HepG2 (cell line): ENCODE results near the gene MTR. TPM values are rescaled to one million over a fixed set of nuclear protein-coding genes. Genes with fewer than 3 reads are reported as not detected.

Source experiments
- ATAC-seq: fragments of 200-7000 bp; cut with Tn5 transposase; 3 replicates; pipeline ENCODE4 v1.9.1; 2020; ENCODE audit warnings: mild to moderate bottlenecking, moderate library complexity
- BruUV-seq: library from RNA; stranded (reverse); fragments of 400-500 nt; replicated peaks from 2 replicates; lab custom pipeline; 2021; lab: Mats Ljungman, UMichigan
- CTCF ChIA-PET: fragments of 300-600 bp; formaldehyde crosslinking; extraction: SDS; loops from one replicate; lab custom pipeline; 2021; ENCODE audit warnings: low total read pairs, inconsistent platforms, low intra/inter-chr PET ratio; lab: Yijun Ruan, JAX
- POLR2A ChIA-PET: fragments of 350-600 bp; sonication (Branson Sonifier 250); formaldehyde crosslinking; loops from one replicate; lab custom pipeline; 2020; ENCODE audit warnings: antibody characterized with exemption, inconsistent platforms; lab: Yijun Ruan, JAX
- DNase-seq: peaks from one replicate; pipeline ENCODE4 v3.0.0-alpha.2; 2015; ENCODE audit warnings: low spot score
- FAIRE-seq: peaks from 3 replicates; lab custom pipeline; 2011; peaks lifted over from hg19 to GRCh38; lab: Jason Lieb, UNC
- H2AFZ ChIP-seq: one replicate; pipeline ENCODE4 v1.6.1; 2011; ENCODE audit warnings: low read length, inconsistent platforms
- H3K27ac ChIP-seq: fragments of 300-600 bp; 3 replicates; pipeline ENCODE4 v1.8.0; 2011; ENCODE audit warnings: mixed run types, mild to moderate bottlenecking, mixed read lengths, low read length, inconsistent platforms; ENCODE audit not compliant: insufficient read depth; ENCODE audit errors: extremely low read length
- H3K27me3 ChIP-seq, 2 experiments: fragments of 200-600 bp in 1 of 2; 2 replicates in 1 of 2; 3 replicates in 1 of 2; pipeline versions ENCODE4 v1.6.0 to v1.8.0; 2011; ENCODE audit warnings: low read length in 2 of 2, mild to moderate bottlenecking in 2 of 2, moderate library complexity in 2 of 2, inconsistent platforms in 1 of 2; ENCODE audit not compliant: insufficient read depth in 2 of 2, control insufficient read depth in 1 of 2
- H3K36me3 ChIP-seq, 2 experiments: fragments of 200-600 bp in 1 of 2; replicated peaks in 1 of 2; 2 replicates in 1 of 2; 3 replicates in 1 of 2; pipeline versions ENCODE4 v1.5.1 to v1.8.0; 2011; ENCODE audit warnings: low read length in 2 of 2, inconsistent platforms in 1 of 2; ENCODE audit not compliant: insufficient read depth in 2 of 2, control insufficient read depth in 1 of 2
- H3K4me1 ChIP-seq: 2 replicates; pipeline ENCODE4 v1.5.1; 2012; ENCODE audit warnings: low read length, inconsistent platforms; ENCODE audit not compliant: insufficient read depth
- H3K4me2 ChIP-seq: 2 replicates; pipeline ENCODE4 v1.6.0; 2011; ENCODE audit warnings: low read depth, low read length, inconsistent platforms
- H3K4me3 ChIP-seq, 3 experiments: fragments of 200-600 bp in 1 of 3; sonication (generic), shearing (Covaris generic) in 1 of 3; replicated peaks in 1 of 3; 2 replicates each; pipeline ENCODE4 v1.5.1; 2011 to 2016; ENCODE audit warnings: low read length in 3 of 3, inconsistent platforms in 2 of 3, low read depth in 2 of 3, mild to moderate bottlenecking in 2 of 3, control low read depth in 1 of 3, mixed read lengths in 1 of 3; ENCODE audit not compliant: insufficient read depth in 1 of 3
- H3K79me2 ChIP-seq: one replicate; pipeline ENCODE4 v1.6.1; 2011; ENCODE audit warnings: low read length, inconsistent platforms; ENCODE audit not compliant: insufficient read depth
- H3K9ac ChIP-seq: 2 replicates; pipeline ENCODE4 v1.6.0; 2011; ENCODE audit warnings: mild to moderate bottlenecking, low read depth, low read length, inconsistent platforms; ENCODE audit not compliant: insufficient read depth
- H3K9me3 ChIP-seq: 2 replicates; pipeline ENCODE4 v1.5.1; 2012; ENCODE audit warnings: mild to moderate bottlenecking, low read length
- H4K20me1 ChIP-seq: 2 replicates; pipeline ENCODE4 v1.6.0; 2011; ENCODE audit warnings: inconsistent platforms, mild to moderate bottlenecking, low read length, moderate library complexity; ENCODE audit not compliant: insufficient read depth
- EEA1 ChIP-seq: sonication (generic); formaldehyde crosslinking; IDR thresholded peaks from 2 replicates; pipeline ENCODE4 v1.5.1; 2020; ENCODE audit warnings: mild to moderate bottlenecking, missing genetic modification reagents, borderline replicate concordance
- FOXJ3 ChIP-seq: sonication (generic); formaldehyde crosslinking; IDR thresholded peaks from 2 replicates; pipeline ENCODE4 v1.4.0; 2020; ENCODE audit warnings: missing genetic modification reagents, mild to moderate bottlenecking, borderline replicate concordance
- FOXK1 ChIP-seq: sonication (generic); formaldehyde crosslinking; IDR thresholded peaks from 2 replicates; pipeline ENCODE4 v1.4.0; 2020; ENCODE audit warnings: low read depth, missing genetic modification reagents, borderline replicate concordance
- KDM3A ChIP-seq: IDR thresholded peaks from 2 replicates; pipeline ENCODE4 v1.6.1; 2018; ENCODE audit warnings: low read depth, missing compliant biosample characterization
- KLF15 ChIP-seq: sonication (generic); formaldehyde crosslinking; IDR thresholded peaks from 2 replicates; pipeline ENCODE4 v1.8.1; 2023; ENCODE audit warnings: borderline replicate concordance, mild to moderate bottlenecking, inconsistent platforms, missing genetic modification reagents, mixed read lengths
- LCORL ChIP-seq, 2 experiments: fragments of 450-650 bp in 1 of 2; sonication (generic) in 1 of 2; formaldehyde crosslinking in 1 of 2; IDR thresholded peaks; 2 replicates each; pipeline versions ENCODE4 v1.5.0 to v1.6.1; 2017 to 2020; ENCODE audit warnings: antibody characterized with exemption in 1 of 2, missing genetic modification reagents in 1 of 2
- MED1 ChIP-seq: sonication (generic); formaldehyde crosslinking; IDR thresholded peaks from 2 replicates; pipeline ENCODE4 v1.4.0; 2020; ENCODE audit warnings: missing genetic modification reagents
- MED13 ChIP-seq: sonication (generic); formaldehyde crosslinking; IDR thresholded peaks from 2 replicates; pipeline ENCODE4 v1.5.0; 2020; ENCODE audit warnings: missing genetic modification reagents
- NFE2 ChIP-seq: sonication (generic); formaldehyde crosslinking; IDR thresholded peaks from 2 replicates; pipeline ENCODE4 v1.4.0; 2020; ENCODE audit warnings: missing genetic modification reagents
- REXO4 ChIP-seq: sonication (generic); formaldehyde crosslinking; IDR thresholded peaks from 2 replicates; pipeline ENCODE4 v1.8.0; 2022; ENCODE audit warnings: missing genetic modification reagents, mild to moderate bottlenecking, borderline replicate concordance
- TBL1XR1 ChIP-seq: fragments of 150-350 bp; IDR thresholded peaks from 2 replicates; pipeline ENCODE4 v1.6.1; 2014; ENCODE audit warnings: borderline replicate concordance, low read length; ENCODE audit not compliant: partially characterized antibody
- TEAD2 ChIP-seq: sonication (generic); formaldehyde crosslinking; IDR thresholded peaks from 2 replicates; pipeline ENCODE4 v1.9.0; 2021; ENCODE audit warnings: missing genetic modification reagents
- ZNF550 ChIP-seq: sonication (generic); formaldehyde crosslinking; IDR thresholded peaks from 2 replicates; pipeline ENCODE4 v1.4.0; 2020; ENCODE audit warnings: mild to moderate bottlenecking, missing genetic modification reagents, borderline replicate concordance
- ZNF709 ChIP-seq: sonication (generic); formaldehyde crosslinking; IDR thresholded peaks from 2 replicates; pipeline ENCODE4 v1.5.0; 2020; ENCODE audit warnings: mild to moderate bottlenecking, missing genetic modification reagents
- WGBS: methylation state at CpG from one replicate; pipeline ENCODE4 v1.1.6; 2017; ENCODE audit warnings: low lambda C conversion rate; 5-methylcytosine and 5-hydroxymethylcytosine counted together
- in situ Hi-C: cut with HindIII; loops from 2 replicates; pipeline ENCODE4 v1.10.0; 2017; ENCODE audit warnings: low pct_unique_long_range_greater_than_20kb; ENCODE audit not compliant: extremely low pct_ligation_motif_present
- intact Hi-C: fragments of 100-400 bp; cut with micrococcal nuclease; formaldehyde crosslinking; loops from one replicate; pipeline ENCODE4 v1.10.0; 2022; ENCODE audit not compliant: unreplicated experiment
- polyA plus RNA-seq, 8 experiments: library from polyadenylated mRNA; depleted of rRNA in 3 of 8; stranded (reverse) in 7 of 8; unstranded in 1 of 8; fragments of >200 nt; fragmentation: Illumina TruSeq in 4 of 8; extraction: Trizol in 4 of 8; gene quantifications; 2 replicates each; pipeline versions ENCODE4 v1.2.1 to v1.2.3, GENCODE V29; 2011 to 2016; ENCODE audit warnings: low read depth in 4 of 8, missing spikeins in 1 of 8, mixed read lengths in 1 of 8; ENCODE audit not compliant: insufficient read depth in 1 of 8
- total RNA-seq, 5 experiments: library from RNA; depleted of rRNA; stranded (reverse); fragments of >200 nt; fragmentation: Illumina TruSeq; extraction: Trizol; gene quantifications; 2 replicates each; pipeline ENCODE4 v1.2.3, GENCODE V29; 2016; ENCODE audit warnings: low read depth in 1 of 5
- TF ChIP-seq, protein P1 (sequence below): sonication (generic); formaldehyde crosslinking; IDR thresholded peaks from 2 replicates; pipeline ENCODE4 v1.5.0; 2020; ENCODE audit warnings: missing genetic modification reagents
- TF ChIP-seq, protein P2 (sequence below): sonication (generic); formaldehyde crosslinking; IDR thresholded peaks from 2 replicates; pipeline ENCODE4 v1.4.0; 2020; ENCODE audit warnings: missing genetic modification reagents

Gene MTR
- total and polyA plus RNA-seq, 2 of the 13 experiments (the other 11 are each of a cell fraction or from before 2014, with no cell fraction given), result 16.3 to 36.1 TPM

DNA sequence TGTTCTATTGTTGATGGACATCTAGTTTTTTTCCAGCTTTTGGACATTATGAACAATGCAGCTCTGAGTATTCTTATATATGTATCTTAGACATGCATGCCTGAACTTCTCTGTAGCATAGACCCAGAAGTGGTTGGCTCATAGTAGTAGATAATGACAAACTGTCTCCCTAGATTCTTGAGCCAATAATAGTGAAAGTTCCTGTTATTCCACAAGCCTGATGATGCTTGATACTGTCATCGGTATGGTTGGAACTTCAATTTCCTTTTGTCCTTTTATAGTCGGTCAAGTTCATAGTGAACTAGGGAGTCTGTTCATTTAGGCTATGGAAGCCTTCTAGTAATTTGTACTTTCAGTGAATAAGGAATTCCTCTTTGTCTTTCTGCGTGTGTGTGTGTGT, 56.8 kb downstream of the MTR start (continued):
- TF ChIP-seq, protein P1, sequence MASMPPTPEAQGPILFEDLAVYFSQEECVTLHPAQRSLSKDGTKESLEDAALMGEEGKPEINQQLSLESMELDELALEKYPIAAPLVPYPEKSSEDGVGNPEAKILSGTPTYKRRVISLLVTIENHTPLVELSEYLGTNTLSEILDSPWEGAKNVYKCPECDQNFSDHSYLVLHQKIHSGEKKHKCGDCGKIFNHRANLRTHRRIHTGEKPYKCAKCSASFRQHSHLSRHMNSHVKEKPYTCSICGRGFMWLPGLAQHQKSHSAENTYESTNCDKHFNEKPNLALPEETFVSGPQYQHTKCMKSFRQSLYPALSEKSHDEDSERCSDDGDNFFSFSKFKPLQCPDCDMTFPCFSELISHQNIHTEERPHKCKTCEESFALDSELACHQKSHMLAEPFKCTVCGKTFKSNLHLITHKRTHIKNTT (CRISPR knock-in tag), result no peak
- TF ChIP-seq LCORL (IDR thresholded peaks at IDR 0.05), result no peak
- TF ChIP-seq LCORL (CRISPR knock-in tag; IDR thresholded peaks at IDR 0.05), result no peak
- TF ChIP-seq KLF15 (CRISPR knock-in tag), result no peak
- no peak for TF ChIP-seq KDM3A (CRISPR knock-in tag)
- TF ChIP-seq REXO4 (CRISPR knock-in tag), result no peak
- TF ChIP-seq NFE2 (CRISPR knock-in tag), result no peak
- TF ChIP-seq TEAD2 (CRISPR knock-in tag), result no peak
- no peak for TF ChIP-seq FOXK1 (CRISPR knock-in tag)
- TF ChIP-seq, all 625 proteins: peak for 0

DNA sequence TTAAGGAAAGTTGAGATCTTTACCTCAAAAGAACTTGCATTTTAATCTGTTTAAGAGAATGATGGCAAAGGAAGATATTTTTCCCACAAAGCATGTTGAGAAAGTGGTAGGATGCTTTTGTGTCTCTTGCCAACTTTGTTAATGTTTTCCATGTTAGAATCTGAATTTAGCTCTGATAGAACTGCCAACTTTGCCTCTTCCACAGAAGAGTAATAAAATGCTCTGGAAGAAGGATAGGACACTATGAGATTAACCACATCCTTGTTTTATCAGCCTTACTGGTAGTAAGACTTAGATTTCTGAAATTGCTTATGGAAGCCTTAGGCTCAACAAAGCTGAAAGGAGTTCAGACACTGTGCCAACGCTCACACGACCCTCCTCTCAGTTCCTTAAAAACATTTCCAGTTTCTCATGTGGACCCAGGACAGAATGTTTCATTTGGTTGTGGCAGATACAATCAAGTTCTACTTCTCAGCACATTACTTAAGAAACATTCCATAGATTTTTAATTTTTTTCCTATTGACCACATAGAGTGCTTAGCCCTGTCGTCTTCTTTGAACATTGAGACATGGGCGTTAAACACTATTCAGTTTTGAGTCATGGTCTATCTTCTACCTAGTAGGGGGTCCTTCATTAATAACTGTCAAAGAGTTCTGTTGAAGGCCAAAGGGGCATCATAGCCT, 59.0 kb downstream of the MTR start:
- Histone ChIP-seq H4K20me1 (no peaks in the 10 kb centered on the region), H3K4me1 (no peaks in the 10 kb centered on the region), H2AFZ (no peak overlapping the region), H3K36me3 (peaks cover 18 to 62% of the 10 kb centered on the region in 2 experiments), H3K9me3 (no peaks in the 10 kb centered on the region), H3K79me2 (no peaks in the 10 kb centered on the region), H3K4me3 (no peak overlapping the region), H3K27me3 (no peaks in the 10 kb centered on the region), H3K4me2 (no peak overlapping the region), H3K9ac (no peak overlapping the region), H3K27ac (no peak overlapping the region)
- in situ Hi-C loops (loop anchor here (25.0 kb wide), 1 partner anchor 242 kb away; the partner anchor contains the start of gene HEATR1), intact Hi-C loops (no loop called here)
- BruUV-seq, result no TSS peak
- FAIRE-seq (no peak), ATAC-seq (no peak), DNase-seq (no peak)
- ChIA-PET POLR2A (no interaction called here), CTCF (no interaction called here)
- WGBS, result 95% methylated on average over 4 of the region's 4 CpGs
- TF ChIP-seq TBL1XR1 (no peak), ZNF709 (no peak), MED1 (no peak), ZNF550 (CRISPR knock-in tag) (no peak), EEA1 (CRISPR knock-in tag) (no peak), FOXJ3 (CRISPR knock-in tag) (no peak), MED13 (CRISPR knock-in tag) (no peak)
- TF ChIP-seq, protein P2, sequence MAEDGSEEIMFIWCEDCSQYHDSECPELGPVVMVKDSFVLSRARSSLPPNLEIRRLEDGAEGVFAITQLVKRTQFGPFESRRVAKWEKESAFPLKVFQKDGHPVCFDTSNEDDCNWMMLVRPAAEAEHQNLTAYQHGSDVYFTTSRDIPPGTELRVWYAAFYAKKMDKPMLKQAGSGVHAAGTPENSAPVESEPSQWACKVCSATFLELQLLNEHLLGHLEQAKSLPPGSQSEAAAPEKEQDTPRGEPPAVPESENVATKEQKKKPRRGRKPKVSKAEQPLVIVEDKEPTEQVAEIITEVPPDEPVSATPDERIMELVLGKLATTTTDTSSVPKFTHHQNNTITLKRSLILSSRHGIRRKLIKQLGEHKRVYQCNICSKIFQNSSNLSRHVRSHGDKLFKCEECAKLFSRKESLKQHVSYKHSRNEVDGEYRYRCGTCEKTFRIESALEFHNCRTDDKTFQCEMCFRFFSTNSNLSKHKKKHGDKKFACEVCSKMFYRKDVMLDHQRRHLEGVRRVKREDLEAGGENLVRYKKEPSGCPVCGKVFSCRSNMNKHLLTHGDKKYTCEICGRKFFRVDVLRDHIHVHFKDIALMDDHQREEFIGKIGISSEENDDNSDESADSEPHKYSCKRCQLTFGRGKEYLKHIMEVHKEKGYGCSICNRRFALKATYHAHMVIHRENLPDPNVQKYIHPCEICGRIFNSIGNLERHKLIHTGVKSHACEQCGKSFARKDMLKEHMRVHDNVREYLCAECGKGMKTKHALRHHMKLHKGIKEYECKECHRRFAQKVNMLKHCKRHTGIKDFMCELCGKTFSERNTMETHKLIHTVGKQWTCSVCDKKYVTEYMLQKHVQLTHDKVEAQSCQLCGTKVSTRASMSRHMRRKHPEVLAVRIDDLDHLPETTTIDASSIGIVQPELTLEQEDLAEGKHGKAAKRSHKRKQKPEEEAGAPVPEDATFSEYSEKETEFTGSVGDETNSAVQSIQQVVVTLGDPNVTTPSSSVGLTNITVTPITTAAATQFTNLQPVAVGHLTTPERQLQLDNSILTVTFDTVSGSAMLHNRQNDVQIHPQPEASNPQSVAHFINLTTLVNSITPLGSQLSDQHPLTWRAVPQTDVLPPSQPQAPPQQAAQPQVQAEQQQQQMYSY (CRISPR knock-in tag), result no peak
